Measurements from ENCODE around the gene SAC3D1. TPM values are rescaled to one million over a fixed set of nuclear protein-coding genes. Genes with fewer than 3 reads are reported as not detected.

The SAC3D1 gene
- total and polyA plus RNA-seq, 2 of the 8 experiments (the other 6 are each of a cell fraction or from before 2014, with no cell fraction given), result 19.4 to 25.8 TPM

GRCh38 chr11:65008016-65008415, 33.0 kb upstream of the SAC3D1 start:
- Histone ChIP-seq H3K9me3 (ENCODE audit: insufficient read depth in 2 of 2, low read depth in 1 of 2, low read length in 1 of 2) (no peaks in the 10 kb centered on the region), H3K56ac (replicated peaks; ENCODE audit: insufficient read length, low read depth, low read length) (no peak overlapping the region), H3K27ac (ENCODE audit: low read depth, low read length) (no peak overlapping the region), H3K23me2 (ENCODE audit: low read depth, low read length) (no peaks in the 10 kb centered on the region), H2BK5ac (ENCODE audit: low read depth, low read length) (no peak overlapping the region), H2AFZ (ENCODE audit: low read length) (no peak overlapping the region), H2BK20ac (ENCODE audit: low read length) (no peak overlapping the region), H3K27me3 (replicated peaks in 1 of 4; ENCODE audit: control insufficient read depth in 3 of 4, extremely low read depth in 1 of 4, insufficient read depth in 3 of 4, low read length in 3 of 4) (no peaks in the 10 kb centered on the region), H3K4me3 (ENCODE audit: extremely low read depth in 1 of 4, insufficient read depth in 2 of 4, low read depth in 3 of 4, low read length in 4 of 4) (no peak overlapping the region), H4K5ac (ENCODE audit: insufficient read length, low read depth, low read length) (no peak overlapping the region), H2BK12ac (ENCODE audit: low read depth, low read length) (no peak overlapping the region), H3K18ac (ENCODE audit: extremely low read depth, low read length) (no peak overlapping the region), H4K8ac (ENCODE audit: extremely low read depth, insufficient read depth, low read length) (no peak overlapping the region), H3K4ac (replicated peaks; ENCODE audit: insufficient read length, low read depth, low read length) (no peak overlapping the region), H3K23ac (ENCODE audit: insufficient read length) (no peak overlapping the region), H4K91ac (replicated peaks; ENCODE audit: insufficient read length, low read length) (no peak overlapping the region), H3K4me1 (replicated peaks in 1 of 4; ENCODE audit: control insufficient read depth in 3 of 4, insufficient read depth in 4 of 4, low read length in 3 of 4) (peaks cover 0 to 2% (median 0%) of the 10 kb centered on the region in 4 experiments; a peak in 1 of 7 replicates), H4K20me1 (replicated peaks in 1 of 2; ENCODE audit: control insufficient read depth in 1 of 2, insufficient read depth in 2 of 2, low read length in 2 of 2) (no peaks in the 10 kb centered on the region), H3K79me2 (ENCODE audit: control insufficient read depth in 1 of 2, insufficient read depth in 2 of 2, low read length in 2 of 2) (no peaks in the 10 kb centered on the region), H3K4me2 (ENCODE audit: insufficient read depth in 1 of 2, low read depth in 2 of 2, low read length in 2 of 2) (no peak overlapping the region), H2BK120ac (replicated peaks; ENCODE audit: low read depth, low read length) (no peak overlapping the region), H3K79me1 (ENCODE audit: low read depth, low read length) (no peaks in the 10 kb centered on the region), H2AK5ac (ENCODE audit: low read depth, low read length) (no peak overlapping the region), H3K14ac (ENCODE audit: insufficient read length) (no peak overlapping the region), H2BK15ac (ENCODE audit: low read length) (no peak overlapping the region), H3K36me3 (ENCODE audit: control insufficient read depth in 2 of 4, insufficient read depth in 4 of 4, low read length in 3 of 4) (no peaks in the 10 kb centered on the region), H3K9ac (replicated peaks in 1 of 4; ENCODE audit: extremely low read depth in 1 of 4, low read depth in 3 of 4, low read length in 3 of 4) (no peak overlapping the region)
- ChIA-PET POLR2A (ENCODE audit: partially characterized antibody) (no interaction called here), CTCF (ENCODE audit: partially characterized antibody) (interaction anchor here (0.6 to 2.0 kb wide), 3 partner anchors 12 to 33 kb away, joined by 3 to 10 read pairs (median 3); partner anchors contain the start of gene BATF2)
- WGBS, 2 experiments (ENCODE audit: extremely low coverage in 1 of 2, insufficient coverage in 1 of 2, insufficient read length in 1 of 2, insufficient replicate concordance in 2 of 2, low coverage in 1 of 2, low lambda C conversion rate in 2 of 2, missing lambda C conversion rate in 1 of 2), result 86% methylated on average over 7 of the region's 7 CpGs; no CpG with 5 or more reads in 1 of the 2 experiments
- no peak for FAIRE-seq
- DNase-seq (ENCODE audit: low read depth in 1 of 2, low spot score in 2 of 2), result no peak
- TF ChIP-seq MAFK (IDR thresholded peaks at IDR 0.05; ENCODE audit: low read depth, low read length) (no peak), ATF2 (IDR thresholded peaks at IDR 0.05; ENCODE audit: low read length) (no peak), E2F6 (IDR thresholded peaks at IDR 0.05) (no peak), SRF (IDR thresholded peaks at IDR 0.05; ENCODE audit: low read depth, low read length) (no peak), EZH2 (IDR thresholded peaks at IDR 0.05; ENCODE audit: low read depth, low read length, severe bottlenecking) (no peak), ATF3 (IDR thresholded peaks at IDR 0.05; ENCODE audit: insufficient read depth, low read depth, low read length) (no peak), ASH2L (IDR thresholded peaks at IDR 0.05; ENCODE audit: low read length) (no peak), BACH1 (IDR thresholded peaks at IDR 0.05; ENCODE audit: low read length) (no peak), JUND (IDR thresholded peaks at IDR 0.05; ENCODE audit: low read length) (no peak), EP300 (IDR thresholded peaks at IDR 0.05; ENCODE audit: borderline replicate concordance in 1 of 2, low read depth in 2 of 2, low read length in 2 of 2) (no peak)
- TF ChIP-seq, protein P1, sequence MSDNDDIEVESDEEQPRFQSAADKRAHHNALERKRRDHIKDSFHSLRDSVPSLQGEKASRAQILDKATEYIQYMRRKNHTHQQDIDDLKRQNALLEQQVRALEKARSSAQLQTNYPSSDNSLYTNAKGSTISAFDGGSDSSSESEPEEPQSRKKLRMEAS (IDR thresholded peaks at IDR 0.05), result no peak
